ENCODE measurements around the gene KCNC1. TPM values are rescaled to one million over a fixed set of nuclear protein-coding genes. Genes with fewer than 3 reads are reported as not detected.

The KCNC1 gene
- polyA plus RNA-seq, 1 experiment = not detected

- POLR2A ChIA-PET = no interaction called here
- Histone ChIP-seq H3K27me3 (ENCODE audit: control insufficient read depth, insufficient read depth, low read length) (peaks cover 19% of the 10 kb centered on the region), H3K9me3 (ENCODE audit: control insufficient read depth, insufficient read depth, low read length) (no peaks in the 10 kb centered on the region; the same call in 1 of the 2 replicates), H3K27ac (ENCODE audit: low read depth, low read length) (no peak overlapping the region), H3K4me3 (ENCODE audit: low read depth, low read length) (no peak overlapping the region)
- CTCF ChIA-PET = interaction anchor here (1.0 to 1.4 kb wide), 2 partner anchors 16 to 232 kb away, joined by 3 to 4 read pairs; no protein-coding TSS in a partner anchor
- DNase-seq (ENCODE audit: low read depth, low spot score) = no peak
- no peak for TF ChIP-seq CTCF (IDR thresholded peaks at IDR 0.05; ENCODE audit: low read depth, low read length)
Measured at GRCh38 chr11:17747131-17747955, 12.8 kb downstream of the KCNC1 start.

GRCh38 chr11:17748044-17748443 lies 13.5 kb downstream of the KCNC1 start:
- H3K4me3 ChIP-seq (ENCODE audit: low read depth, low read length) = no peak overlapping the region
- POLR2A ChIA-PET = no interaction called here
- H3K27ac ChIP-seq (ENCODE audit: low read depth, low read length) = no peak overlapping the region
- no peak for TF ChIP-seq CTCF (IDR thresholded peaks at IDR 0.05; ENCODE audit: low read depth, low read length)
- DNase-seq (ENCODE audit: low read depth, low spot score) = no peak
- no peaks in the 10 kb centered on the region; the same call in 1 of the 2 replicates for H3K9me3 ChIP-seq (ENCODE audit: control insufficient read depth, insufficient read depth, low read length)
- CTCF ChIA-PET = interaction anchor here (1.4 kb wide), 1 partner anchor 231 kb away, joined by 4 read pairs; no protein-coding TSS in a partner anchor
- peaks cover 22% of the 10 kb centered on the region for H3K27me3 ChIP-seq (ENCODE audit: control insufficient read depth, insufficient read depth, low read length)

- Histone ChIP-seq H3K27ac (ENCODE audit: low read depth, low read length) (no peak overlapping the region), H3K27me3 (ENCODE audit: control insufficient read depth, insufficient read depth, low read length) (peaks cover 25% of the 10 kb centered on the region), H3K4me3 (ENCODE audit: low read depth, low read length) (no peak overlapping the region), H3K9me3 (ENCODE audit: control insufficient read depth, insufficient read depth, low read length) (no peaks in the 10 kb centered on the region; the same call in 1 of the 2 replicates)
- ChIA-PET CTCF (interaction anchor here (1.3 kb wide), 1 partner anchor 18 kb away, joined by 5 read pairs; no protein-coding TSS in a partner anchor), POLR2A (no interaction called here)
- TF ChIP-seq CTCF (IDR thresholded peaks at IDR 0.05; ENCODE audit: low read depth, low read length) = no peak
- no peak for DNase-seq (ENCODE audit: low read depth, low spot score)
Measured at GRCh38 chr11:17748761-17749721, 14.5 kb downstream of the KCNC1 start.

- ChIA-PET POLR2A (no interaction called here), CTCF (interaction anchor here (1.2 to 1.3 kb wide), 2 partner anchors 19 kb away, joined by 3 to 5 read pairs; no protein-coding TSS in a partner anchor)
- Histone ChIP-seq H3K9me3 (ENCODE audit: control insufficient read depth, insufficient read depth, low read length) (no peaks in the 10 kb centered on the region; the same call in 1 of the 2 replicates), H3K4me3 (ENCODE audit: low read depth, low read length) (no peak overlapping the region), H3K27ac (ENCODE audit: low read depth, low read length) (no peak overlapping the region), H3K27me3 (ENCODE audit: control insufficient read depth, insufficient read depth, low read length) (peaks cover 27% of the 10 kb centered on the region)
- TF ChIP-seq CTCF (IDR thresholded peaks at IDR 0.05; ENCODE audit: low read depth, low read length) = no peak
- DNase-seq (ENCODE audit: low read depth, low spot score) = no peak
Measured at GRCh38 chr11:17750013-17750800, 15.6 kb downstream of the KCNC1 start.

All from AG04450 (cell line).